ENCODE data around the gene HAGHL.

The HAGHL gene

GRCh38 chr16:728890-729744, 2.2 kb downstream of the HAGHL start:
- H3K4me3 ChIP-seq (ENCODE audit: low read length) = no peak overlapping the region
- no peak overlapping the region for H3K9ac ChIP-seq (ENCODE audit: low read length)

GRCh38 chr16:729768-730665, 3.1 kb downstream of the HAGHL start:
- Histone ChIP-seq H3K9ac (ENCODE audit: low read length) (no peak overlapping the region), H3K27me3 (ENCODE audit: control insufficient read depth, insufficient read depth, low read length) (peaks cover 16% of the 10 kb centered on the region), H3K4me3 (ENCODE audit: low read length) (no peak overlapping the region), H3K4me1 (ENCODE audit: control insufficient read depth, insufficient read depth, low read length) (peaks cover 19% of the 10 kb centered on the region), H3K9me3 (ENCODE audit: control insufficient read depth, low read length) (no peaks in the 10 kb centered on the region), H3K36me3 (ENCODE audit: control insufficient read depth, insufficient read depth, low read length) (no peaks in the 10 kb centered on the region)

More at GRCh38 chr16:728890-729744, 2.2 kb downstream of the HAGHL start:
- Histone ChIP-seq H3K36me3 (ENCODE audit: control insufficient read depth, insufficient read depth, low read length) (no peaks in the 10 kb centered on the region), H3K4me1 (ENCODE audit: control insufficient read depth, insufficient read depth, low read length) (peaks cover 19% of the 10 kb centered on the region), H3K9me3 (ENCODE audit: control insufficient read depth, low read length) (no peaks in the 10 kb centered on the region), H3K27me3 (ENCODE audit: control insufficient read depth, insufficient read depth, low read length) (peaks cover 19% of the 10 kb centered on the region)

- no peak overlapping the region for H3K4me3 ChIP-seq (ENCODE audit: low read length)
- H3K27me3 ChIP-seq (ENCODE audit: control insufficient read depth, insufficient read depth, low read length) = peaks cover 7% of the 10 kb centered on the region
- H3K9ac ChIP-seq (ENCODE audit: low read length) = no peak overlapping the region
- H3K4me1 ChIP-seq (ENCODE audit: control insufficient read depth, insufficient read depth, low read length) = peaks cover 16% of the 10 kb centered on the region
- H3K36me3 ChIP-seq (ENCODE audit: control insufficient read depth, insufficient read depth, low read length) = no peaks in the 10 kb centered on the region
- H3K9me3 ChIP-seq (ENCODE audit: control insufficient read depth, low read length) = no peaks in the 10 kb centered on the region
Measured at GRCh38 chr16:730666-731509, 4.0 kb downstream of the HAGHL start.

DNA sequence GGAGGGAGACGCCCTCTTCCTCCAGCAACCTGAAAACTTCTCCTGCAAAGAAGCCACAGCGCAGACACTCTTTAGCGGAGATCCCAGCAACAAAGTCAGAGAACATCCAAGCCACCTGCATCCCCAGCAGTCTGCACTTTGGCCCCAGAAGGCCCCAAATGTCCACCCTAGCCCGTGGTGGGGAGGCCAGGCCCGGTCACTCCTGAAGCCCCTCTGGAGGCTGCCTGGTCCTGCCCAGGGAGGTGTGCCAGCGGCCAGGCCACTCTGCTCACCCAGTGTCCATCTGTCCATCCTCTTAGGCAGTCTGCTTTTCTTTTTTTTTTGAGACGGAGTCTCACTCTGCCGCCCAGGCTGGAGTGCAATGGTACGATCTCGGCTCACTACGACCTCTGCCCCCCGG, 5.4 kb downstream of the HAGHL start:
- Histone ChIP-seq H3K4me3 (ENCODE audit: low read length) (no peak overlapping the region), H3K9ac (ENCODE audit: low read length) (no peak overlapping the region), H3K4me1 (ENCODE audit: control insufficient read depth, insufficient read depth, low read length) (peaks cover 6% of the 10 kb centered on the region), H3K36me3 (ENCODE audit: control insufficient read depth, insufficient read depth, low read length) (no peaks in the 10 kb centered on the region), H3K9me3 (ENCODE audit: control insufficient read depth, low read length) (no peaks in the 10 kb centered on the region), H3K27me3 (ENCODE audit: control insufficient read depth, insufficient read depth, low read length) (no peaks in the 10 kb centered on the region)

GRCh38 chr16:732936-733335, 6.0 kb downstream of the HAGHL start:
- Histone ChIP-seq H3K4me3 (ENCODE audit: low read length) (no peak overlapping the region), H3K9me3 (ENCODE audit: control insufficient read depth, low read length) (no peaks in the 10 kb centered on the region), H3K9ac (ENCODE audit: low read length) (no peak overlapping the region), H3K27me3 (ENCODE audit: control insufficient read depth, insufficient read depth, low read length) (no peaks in the 10 kb centered on the region), H3K4me1 (ENCODE audit: control insufficient read depth, insufficient read depth, low read length) (peaks cover 5% of the 10 kb centered on the region), H3K36me3 (ENCODE audit: control insufficient read depth, insufficient read depth, low read length) (no peaks in the 10 kb centered on the region)

GRCh38 chr16:733382-734207, 6.7 kb downstream of the HAGHL start:
- Histone ChIP-seq H3K9me3 (ENCODE audit: control insufficient read depth, low read length) (no peaks in the 10 kb centered on the region), H3K4me3 (ENCODE audit: low read length) (no peak overlapping the region), H3K27me3 (ENCODE audit: control insufficient read depth, insufficient read depth, low read length) (no peaks in the 10 kb centered on the region), H3K9ac (ENCODE audit: low read length) (no peak overlapping the region), H3K36me3 (ENCODE audit: control insufficient read depth, insufficient read depth, low read length) (no peaks in the 10 kb centered on the region), H3K4me1 (ENCODE audit: control insufficient read depth, insufficient read depth, low read length) (peaks cover 3% of the 10 kb centered on the region)

GRCh38 chr16:734208-734980, 7.5 kb downstream of the HAGHL start:
- no peak overlapping the region for H3K9ac ChIP-seq (ENCODE audit: low read length)
- no peaks in the 10 kb centered on the region for H3K36me3 ChIP-seq (ENCODE audit: control insufficient read depth, insufficient read depth, low read length)
- no peaks in the 10 kb centered on the region for H3K9me3 ChIP-seq (ENCODE audit: control insufficient read depth, low read length)

GRCh38 chr16:734981-735881, 8.3 kb downstream of the HAGHL start:
- Histone ChIP-seq H3K9ac (ENCODE audit: low read length) (no peak overlapping the region), H3K4me3 (ENCODE audit: low read length) (no peak overlapping the region), H3K9me3 (ENCODE audit: control insufficient read depth, low read length) (no peaks in the 10 kb centered on the region), H3K27me3 (ENCODE audit: control insufficient read depth, insufficient read depth, low read length) (no peaks in the 10 kb centered on the region), H3K36me3 (ENCODE audit: control insufficient read depth, insufficient read depth, low read length) (no peaks in the 10 kb centered on the region), H3K4me1 (ENCODE audit: control insufficient read depth, insufficient read depth, low read length) (peaks cover 11% of the 10 kb centered on the region)

More at GRCh38 chr16:734208-734980, 7.5 kb downstream of the HAGHL start:
- Histone ChIP-seq H3K27me3 (ENCODE audit: control insufficient read depth, insufficient read depth, low read length) (no peaks in the 10 kb centered on the region), H3K4me3 (ENCODE audit: low read length) (no peak overlapping the region), H3K4me1 (ENCODE audit: control insufficient read depth, insufficient read depth, low read length) (peaks cover 3% of the 10 kb centered on the region)

- H3K4me1 ChIP-seq (ENCODE audit: control insufficient read depth, insufficient read depth, low read length) = peaks cover 11% of the 10 kb centered on the region
- no peaks in the 10 kb centered on the region for H3K36me3 ChIP-seq (ENCODE audit: control insufficient read depth, insufficient read depth, low read length)
- H3K27me3 ChIP-seq (ENCODE audit: control insufficient read depth, insufficient read depth, low read length) = no peaks in the 10 kb centered on the region
- H3K9me3 ChIP-seq (ENCODE audit: control insufficient read depth, low read length) = no peaks in the 10 kb centered on the region
- no peak overlapping the region for H3K9ac ChIP-seq (ENCODE audit: low read length)
- no peak overlapping the region for H3K4me3 ChIP-seq (ENCODE audit: low read length)
Measured at GRCh38 chr16:735982-736453, 9.1 kb downstream of the HAGHL start.

Data from mucosa of stomach (tissue), 1 donor.